ENCODE data around the gene CELF2. TPM values are rescaled to one million over a fixed set of nuclear protein-coding genes. Genes with fewer than 3 reads are reported as not detected.

The CELF2 gene
- total RNA-seq, 1 donor from 2014 or later = 33.8 TPM

DNA sequence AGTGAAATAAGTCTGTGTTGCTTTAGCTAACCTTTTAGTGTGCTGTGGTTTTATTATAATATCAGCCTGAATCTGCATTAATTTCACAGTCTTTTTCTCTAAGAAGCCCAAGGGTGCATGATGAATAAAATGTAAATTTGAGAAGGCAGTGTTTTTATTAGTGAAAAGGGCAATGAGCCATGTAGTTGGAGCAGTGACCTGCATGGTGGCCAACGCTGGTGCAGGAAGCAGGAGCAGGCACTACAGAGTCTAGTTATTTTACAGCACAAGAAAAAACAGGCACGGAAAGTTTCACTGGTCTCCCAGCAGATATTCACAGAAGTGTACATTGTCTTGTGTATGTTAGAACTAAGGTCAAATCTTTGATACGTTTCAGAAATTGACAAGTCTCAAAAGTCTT, 247.8 kb downstream of the CELF2 start:
- Mint-ChIP-seq H3K36me3 (ENCODE audit: unreplicated experiment) (peaks cover 2% of the 10 kb centered on the region), H3K9me3 (ENCODE audit: unreplicated experiment) (no peaks in the 10 kb centered on the region), H3K27ac (ENCODE audit: unreplicated experiment) (no peak overlapping the region), H3K4me3 (ENCODE audit: unreplicated experiment) (no peak overlapping the region), H3K4me1 (ENCODE audit: unreplicated experiment) (peaks cover 3% of the 10 kb centered on the region), H3K27me3 (ENCODE audit: unreplicated experiment) (no peaks in the 10 kb centered on the region)
- TF ChIP-seq, protein P1, sequence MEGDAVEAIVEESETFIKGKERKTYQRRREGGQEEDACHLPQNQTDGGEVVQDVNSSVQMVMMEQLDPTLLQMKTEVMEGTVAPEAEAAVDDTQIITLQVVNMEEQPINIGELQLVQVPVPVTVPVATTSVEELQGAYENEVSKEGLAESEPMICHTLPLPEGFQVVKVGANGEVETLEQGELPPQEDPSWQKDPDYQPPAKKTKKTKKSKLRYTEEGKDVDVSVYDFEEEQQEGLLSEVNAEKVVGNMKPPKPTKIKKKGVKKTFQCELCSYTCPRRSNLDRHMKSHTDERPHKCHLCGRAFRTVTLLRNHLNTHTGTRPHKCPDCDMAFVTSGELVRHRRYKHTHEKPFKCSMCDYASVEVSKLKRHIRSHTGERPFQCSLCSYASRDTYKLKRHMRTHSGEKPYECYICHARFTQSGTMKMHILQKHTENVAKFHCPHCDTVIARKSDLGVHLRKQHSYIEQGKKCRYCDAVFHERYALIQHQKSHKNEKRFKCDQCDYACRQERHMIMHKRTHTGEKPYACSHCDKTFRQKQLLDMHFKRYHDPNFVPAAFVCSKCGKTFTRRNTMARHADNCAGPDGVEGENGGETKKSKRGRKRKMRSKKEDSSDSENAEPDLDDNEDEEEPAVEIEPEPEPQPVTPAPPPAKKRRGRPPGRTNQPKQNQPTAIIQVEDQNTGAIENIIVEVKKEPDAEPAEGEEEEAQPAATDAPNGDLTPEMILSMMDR (IDR thresholded peaks at IDR 0.05) = no peak
- no peak for DNase-seq (ENCODE audit: extremely low spot score, unreplicated experiment)

DNA sequence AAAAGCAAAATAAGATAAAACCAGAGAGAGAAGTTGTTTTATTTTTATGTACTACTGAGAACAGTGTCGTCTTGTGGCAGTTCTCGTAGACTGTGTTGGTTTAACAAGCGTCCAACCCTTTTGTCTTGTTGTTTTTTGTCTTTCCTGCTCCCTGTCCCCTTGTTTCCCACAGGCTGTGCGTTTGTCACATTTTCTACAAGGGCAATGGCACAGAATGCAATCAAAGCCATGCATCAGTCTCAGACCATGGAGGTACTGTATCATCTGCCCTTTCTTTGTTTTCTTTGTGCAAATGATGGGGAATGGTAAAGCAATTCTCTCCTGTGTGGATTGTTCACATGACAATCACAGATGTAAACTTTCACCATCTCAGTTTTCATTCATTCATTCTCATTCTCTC, 248.8 kb downstream of the CELF2 start:
- Mint-ChIP-seq H3K4me3 (ENCODE audit: unreplicated experiment) (no peak overlapping the region), H3K27ac (ENCODE audit: unreplicated experiment) (no peak overlapping the region), H3K9me3 (ENCODE audit: unreplicated experiment) (no peaks in the 10 kb centered on the region), H3K36me3 (ENCODE audit: unreplicated experiment) (peaks cover 2% of the 10 kb centered on the region), H3K4me1 (ENCODE audit: unreplicated experiment) (peaks cover 6% of the 10 kb centered on the region), H3K27me3 (ENCODE audit: unreplicated experiment) (no peaks in the 10 kb centered on the region)
- no peak for DNase-seq (ENCODE audit: extremely low spot score, unreplicated experiment)
- TF ChIP-seq, protein P1 (IDR thresholded peaks at IDR 0.05) = no peak

GRCh38 chr10:11270135-11270857, 252.6 kb downstream of the CELF2 start:
- Mint-ChIP-seq H3K36me3 (ENCODE audit: unreplicated experiment) (peaks cover 8% of the 10 kb centered on the region), H3K9me3 (ENCODE audit: unreplicated experiment) (no peaks in the 10 kb centered on the region), H3K27ac (ENCODE audit: unreplicated experiment) (peak overlapping the region; percentile 19), H3K4me1 (ENCODE audit: unreplicated experiment) (peaks cover 6% of the 10 kb centered on the region), H3K4me3 (ENCODE audit: unreplicated experiment) (no peak overlapping the region), H3K27me3 (ENCODE audit: unreplicated experiment) (no peaks in the 10 kb centered on the region)
- TF ChIP-seq, protein P1 (IDR thresholded peaks at IDR 0.05) = peak; percentile 94
- peak; percentile 89 for DNase-seq (ENCODE audit: extremely low spot score, unreplicated experiment)

GRCh38 chr10:11270858-11271179, 253.1 kb downstream of the CELF2 start:
- Mint-ChIP-seq H3K4me1 (ENCODE audit: unreplicated experiment) (peaks cover 6% of the 10 kb centered on the region), H3K36me3 (ENCODE audit: unreplicated experiment) (peaks cover 8% of the 10 kb centered on the region), H3K27me3 (ENCODE audit: unreplicated experiment) (no peaks in the 10 kb centered on the region), H3K27ac (ENCODE audit: unreplicated experiment) (no peak overlapping the region), H3K9me3 (ENCODE audit: unreplicated experiment) (no peaks in the 10 kb centered on the region), H3K4me3 (ENCODE audit: unreplicated experiment) (no peak overlapping the region)
- DNase-seq (ENCODE audit: extremely low spot score, unreplicated experiment) = no peak
- TF ChIP-seq, protein P1 (IDR thresholded peaks at IDR 0.05) = peak; percentile 7

- no peaks in the 10 kb centered on the region for H3K9me3 Mint-ChIP-seq (ENCODE audit: unreplicated experiment)
Observed at GRCh38 chr10:11272915-11273389, 255.3 kb downstream of the CELF2 start.

More at GRCh38 chr10:11272915-11273389, 255.3 kb downstream of the CELF2 start:
- Mint-ChIP-seq H3K27ac (ENCODE audit: unreplicated experiment) (no peak overlapping the region), H3K36me3 (ENCODE audit: unreplicated experiment) (peaks cover 8% of the 10 kb centered on the region), H3K27me3 (ENCODE audit: unreplicated experiment) (no peaks in the 10 kb centered on the region), H3K4me1 (ENCODE audit: unreplicated experiment) (peaks cover 6% of the 10 kb centered on the region), H3K4me3 (ENCODE audit: unreplicated experiment) (no peak overlapping the region)
- TF ChIP-seq, protein P1 (IDR thresholded peaks at IDR 0.05) = no peak
- DNase-seq (ENCODE audit: extremely low spot score, unreplicated experiment) = no peak

All from osteocyte (in vitro differentiated cells).